Measurements from ENCODE around the gene H2BK1. TPM values are rescaled to one million over a fixed set of nuclear protein-coding genes. Genes with fewer than 3 reads are reported as not detected.
A peak's percentile ranks its signal among the peaks of the same experiment; 100 is the strongest.

The H2BK1 gene
- total RNA-seq, result not detected

DNA sequence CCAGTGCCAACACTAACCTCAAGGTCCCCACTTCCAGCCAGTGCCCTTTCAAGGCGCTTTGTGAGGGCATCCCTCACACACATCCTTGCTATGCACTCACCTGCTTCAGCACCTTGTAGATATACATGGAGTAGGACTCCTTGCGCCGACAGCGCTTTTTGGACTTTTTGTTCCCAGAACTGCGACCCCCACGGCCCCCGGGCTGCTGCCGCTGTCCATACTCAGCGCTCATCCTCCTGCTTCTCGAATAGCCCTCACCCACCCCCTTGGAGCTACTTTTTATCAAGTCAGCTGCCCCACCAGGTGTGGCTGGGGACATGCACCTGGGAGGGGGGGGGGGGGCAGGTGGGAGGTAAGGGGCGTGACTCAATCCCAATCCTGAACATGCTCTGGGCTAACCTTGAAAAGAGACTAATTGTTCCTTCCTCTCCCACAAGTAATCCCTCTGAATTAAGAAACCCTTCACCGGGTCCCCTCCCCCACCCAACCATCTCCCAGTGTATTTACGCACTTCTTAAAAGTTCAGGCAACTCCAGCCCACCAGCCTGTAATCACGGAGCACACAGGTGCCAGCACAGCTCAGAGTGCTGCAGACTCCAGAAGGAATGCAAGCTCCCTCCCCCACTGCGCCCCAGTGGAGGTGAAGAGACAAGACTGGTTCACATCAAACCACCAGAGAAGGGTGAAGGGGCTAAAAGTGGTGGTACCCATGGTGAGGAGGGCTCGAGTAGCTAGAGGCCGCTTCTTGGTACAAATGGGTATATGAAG is at the start of gene H2BK1:
Gene H2BK1 (minus strand): TSS at position 402 of the 768 bp plus-strand sequence. CDS start 170 bp downstream, at position 232.
- DNase-seq (ENCODE audit: low spot score) (no peak), ATAC-seq (no peak)
- intact Hi-C loops (cut with DNase I), result no loop called here

DNA sequence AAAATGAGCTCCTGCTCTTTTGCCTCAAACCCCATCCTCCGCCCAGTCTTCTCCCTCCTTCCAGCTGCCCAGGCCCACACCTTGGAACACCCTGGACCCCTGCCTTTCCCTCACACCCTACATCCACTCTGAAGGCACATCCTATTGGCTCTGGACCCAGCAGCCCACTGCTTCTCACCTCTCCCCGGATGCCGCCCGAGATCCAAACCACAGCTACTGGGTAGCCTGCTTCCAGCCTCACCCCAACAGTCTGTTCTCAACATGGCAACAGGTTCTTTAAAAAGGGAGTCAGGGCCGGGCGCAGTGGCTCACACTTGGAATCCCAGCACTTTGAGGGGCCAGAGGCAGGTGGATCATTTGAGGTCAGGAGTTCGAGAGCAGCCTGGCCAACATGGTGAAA is 47.7 kb upstream of the H2BK1 start:
- DNase-seq (ENCODE audit: low spot score) (no peak), ATAC-seq (no peak)
- intact Hi-C loops (cut with DNase I), result no loop called here

DNA sequence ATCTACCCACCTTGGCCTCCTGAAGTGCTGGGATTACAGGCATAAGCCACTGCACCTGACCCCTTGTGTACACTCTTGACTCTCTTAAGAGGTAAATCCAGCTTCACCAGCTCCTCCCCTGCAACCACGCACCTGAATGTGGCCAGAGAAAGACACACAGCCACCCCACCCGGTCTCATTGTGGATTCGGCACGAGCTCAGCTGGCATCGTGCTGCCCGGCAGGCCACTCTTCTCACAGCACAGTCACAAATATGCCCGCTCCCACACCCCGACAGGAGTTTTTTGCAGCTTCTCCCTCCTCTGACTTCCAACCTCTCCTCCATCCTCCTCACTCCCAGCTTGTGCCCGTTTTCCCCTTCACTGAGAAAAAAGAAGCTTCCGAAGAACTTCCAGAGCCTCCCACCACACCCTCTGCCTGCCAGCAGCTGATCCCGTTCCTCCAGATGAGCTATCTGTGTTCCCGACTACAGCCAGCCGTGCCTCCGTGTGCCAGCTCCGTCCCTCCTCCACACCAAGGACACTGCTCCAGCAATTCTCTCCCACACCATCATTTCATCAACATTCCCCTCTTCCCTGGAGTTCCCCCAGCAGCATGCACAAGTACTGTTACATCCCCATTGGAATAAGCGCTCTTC is 46.2 kb upstream of the H2BK1 start:
- no peak for ATAC-seq
- DNase-seq (ENCODE audit: low spot score), result no peak

DNA sequence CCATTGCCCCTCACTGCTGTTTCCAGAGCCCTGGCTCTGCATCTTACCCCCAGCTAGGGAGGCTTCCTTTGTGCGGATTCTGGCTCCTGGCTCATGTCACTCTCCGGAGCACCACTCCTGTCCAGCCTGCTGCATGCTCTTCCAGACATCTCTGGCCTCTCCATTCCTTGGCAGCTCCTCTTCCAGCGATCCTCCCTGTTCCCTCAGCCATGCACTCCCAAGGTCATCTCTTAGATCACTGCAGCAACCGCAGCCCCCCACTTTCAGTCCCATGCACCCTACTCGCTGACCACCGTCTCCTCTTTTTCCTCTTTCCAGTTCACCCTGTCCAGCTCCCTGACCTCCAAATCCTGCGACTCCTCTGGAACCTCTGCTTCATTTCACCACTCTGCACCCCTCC is 45.1 kb upstream of the H2BK1 start:
- intact Hi-C loops (cut with DNase I), result no loop called here
- DNase-seq (ENCODE audit: low spot score) (no peak), ATAC-seq (no peak)

More for the DNA sequence above, 46.2 kb upstream of the H2BK1 start:
- intact Hi-C loops (cut with DNase I), result no loop called here

DNA sequence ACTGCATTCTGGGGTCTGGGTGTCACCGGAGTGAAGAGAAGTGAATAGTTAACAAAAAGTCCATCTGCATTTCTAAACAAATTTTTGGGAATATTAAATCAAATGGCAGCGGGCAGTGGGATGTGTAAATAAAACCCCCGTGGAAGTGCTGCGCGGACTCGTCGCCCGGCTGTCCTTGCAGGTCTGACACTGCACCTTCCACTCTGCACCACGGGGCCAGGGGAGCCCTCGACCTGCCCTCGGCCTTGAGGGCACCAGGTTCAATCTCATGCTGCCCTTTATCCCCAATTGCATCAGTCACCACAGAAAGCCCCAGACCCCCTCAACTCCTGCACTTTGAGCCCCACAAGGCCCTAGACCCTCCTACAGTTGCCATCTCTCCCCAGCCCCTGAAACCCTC is 44.6 kb upstream of the H2BK1 start:
- ATAC-seq (no peak), DNase-seq (ENCODE audit: low spot score) (no peak)
- intact Hi-C loops (cut with DNase I), result no loop called here

DNA sequence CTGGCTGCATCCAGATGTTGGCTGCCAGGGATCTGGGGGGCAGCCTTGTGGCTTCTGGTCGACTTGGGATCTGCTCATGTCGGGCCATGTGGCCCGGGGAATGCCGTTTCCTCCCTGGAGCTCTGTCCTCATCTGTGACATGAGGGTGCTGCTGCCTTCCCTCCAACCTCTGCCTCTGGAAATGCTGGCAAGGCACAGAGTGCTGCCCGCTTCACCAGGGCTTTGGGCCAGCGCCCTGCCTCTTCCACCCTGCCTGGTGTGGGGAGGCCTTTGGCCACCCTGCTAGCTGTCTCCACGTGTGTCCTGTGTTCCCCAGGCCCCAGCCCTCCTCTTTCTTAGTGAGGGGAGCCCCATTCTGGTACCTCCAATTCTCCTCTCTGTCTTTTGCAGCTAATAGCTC is 44.0 kb upstream of the H2BK1 start:
- ATAC-seq (no peak), DNase-seq (ENCODE audit: low spot score) (no peak)
- intact Hi-C loops (cut with DNase I), result no loop called here

DNA sequence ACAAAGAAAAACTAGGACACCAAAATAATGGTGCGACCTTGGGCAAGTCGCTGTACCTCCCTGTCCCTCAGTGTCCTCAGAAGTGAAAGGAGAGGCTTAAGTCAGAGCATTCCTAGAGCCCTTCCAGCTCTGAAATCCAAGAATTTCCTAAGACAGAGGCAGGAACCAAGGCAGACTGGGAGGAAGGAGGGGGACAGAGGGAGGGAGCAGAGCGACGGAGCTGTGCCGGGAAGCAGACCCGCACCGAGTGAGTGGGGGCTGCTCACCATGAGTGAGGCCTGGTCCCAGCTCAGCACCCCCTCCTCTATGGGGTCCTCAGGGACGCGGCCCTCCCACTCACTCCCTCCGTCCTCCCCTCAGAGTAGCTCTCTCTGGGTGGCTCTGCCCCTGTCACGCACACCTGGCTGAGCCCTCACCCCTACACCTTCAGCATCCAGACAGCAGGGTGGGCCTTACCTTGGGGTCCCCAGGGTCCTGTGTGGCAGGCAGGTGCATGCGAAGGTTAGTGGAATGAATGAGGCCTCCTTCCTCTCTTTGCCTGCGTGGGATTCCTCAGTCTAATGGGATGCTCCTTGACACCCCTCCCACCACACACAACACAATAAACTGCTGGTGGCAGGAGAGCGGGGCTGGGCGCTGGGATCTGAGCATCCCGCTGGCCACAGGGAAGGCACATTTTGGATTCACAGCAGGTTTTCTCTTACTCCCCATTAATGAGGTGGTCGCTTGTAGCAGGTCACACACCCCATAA is 42.8 kb upstream of the H2BK1 start:
- intact Hi-C loops (cut with DNase I), result no loop called here
- ATAC-seq, result peak; percentile 21
- DNase-seq (ENCODE audit: low spot score), result no peak

DNA sequence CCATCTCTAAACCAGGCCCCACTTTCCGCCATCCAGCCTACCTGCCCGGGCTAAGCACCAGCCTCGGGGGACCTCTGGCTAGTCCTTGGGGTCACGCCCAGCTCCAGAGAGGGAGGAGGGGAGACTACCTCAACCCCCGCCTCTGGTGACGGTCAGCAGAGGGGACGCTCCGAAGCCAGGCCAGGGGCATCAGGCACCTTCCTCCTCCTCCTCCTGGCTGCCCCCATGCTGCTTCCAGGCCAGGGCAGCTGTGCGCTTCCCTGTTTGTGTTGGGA is 42.2 kb upstream of the H2BK1 start:
- DNase-seq (ENCODE audit: low spot score), result no peak
- intact Hi-C loops (cut with DNase I), result no loop called here
- ATAC-seq, result peak; percentile 3

DNA sequence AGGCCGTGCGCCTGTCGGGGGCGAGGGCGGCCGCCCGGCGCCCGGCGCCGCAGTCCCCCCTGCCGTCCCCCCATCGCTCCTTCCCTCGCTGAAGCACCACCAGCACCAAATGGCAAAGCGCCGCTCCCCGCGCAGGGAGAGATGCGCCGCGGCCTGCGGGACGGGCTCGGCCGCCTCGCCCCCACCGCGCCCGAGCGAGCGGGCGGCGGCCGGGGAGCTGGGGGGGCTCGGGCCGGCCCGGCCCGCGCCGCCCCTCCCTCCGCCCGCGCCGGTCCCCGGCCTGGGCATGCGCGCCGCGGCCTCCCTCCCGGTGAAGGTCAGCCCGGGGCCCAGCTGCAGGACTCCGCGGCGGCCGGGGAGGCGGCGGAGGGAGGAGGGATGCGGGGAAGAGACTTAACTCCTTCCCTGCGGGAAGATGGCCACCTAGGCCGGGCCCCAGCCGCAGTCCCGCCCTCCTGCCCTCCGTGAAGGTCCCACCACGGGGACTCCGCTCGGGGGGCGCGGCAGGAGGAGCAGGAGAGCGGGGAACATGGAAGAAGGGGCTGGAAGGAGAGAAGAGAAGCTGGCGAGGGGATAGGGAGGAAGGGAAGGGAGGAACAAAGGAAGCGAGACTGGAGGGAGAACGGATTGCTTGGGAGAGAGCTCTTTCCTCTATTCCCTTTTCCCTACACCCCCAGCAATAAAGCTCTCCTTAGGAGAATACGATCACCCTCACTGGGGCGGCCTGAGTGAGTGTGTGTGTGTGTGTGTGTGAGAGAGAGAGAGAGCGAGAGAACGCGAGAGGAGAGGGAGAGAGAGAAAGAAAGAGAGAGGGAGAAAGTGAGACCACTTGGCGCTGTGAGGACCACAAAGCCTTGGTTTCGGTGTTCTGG is 41.6 kb upstream of the H2BK1 start:
- intact Hi-C loops (cut with DNase I), result no loop called here
- DNase-seq (ENCODE audit: low spot score), result peak; percentile 86
- peak; percentile 69 for ATAC-seq

DNA sequence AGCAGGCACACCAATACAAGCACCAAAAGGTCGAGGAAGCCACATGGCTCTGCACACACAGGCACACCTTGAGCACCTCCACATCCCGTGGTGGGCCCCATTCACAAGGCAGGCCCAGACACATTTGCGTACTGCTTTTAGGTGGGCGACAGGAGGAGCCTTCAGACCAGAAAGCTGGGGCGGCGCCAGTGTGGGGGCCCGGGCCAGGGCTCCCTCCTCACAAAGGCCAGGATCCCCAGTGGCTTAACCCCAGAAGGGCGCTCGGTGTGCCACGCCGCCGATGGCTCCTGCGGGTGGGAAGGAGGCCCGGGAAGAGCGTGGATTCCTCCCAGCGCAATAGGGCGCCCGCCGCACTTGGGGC is 41.0 kb upstream of the H2BK1 start:
- DNase-seq (ENCODE audit: low spot score) (no peak), ATAC-seq (no peak)
- intact Hi-C loops (cut with DNase I), result no loop called here

DNA sequence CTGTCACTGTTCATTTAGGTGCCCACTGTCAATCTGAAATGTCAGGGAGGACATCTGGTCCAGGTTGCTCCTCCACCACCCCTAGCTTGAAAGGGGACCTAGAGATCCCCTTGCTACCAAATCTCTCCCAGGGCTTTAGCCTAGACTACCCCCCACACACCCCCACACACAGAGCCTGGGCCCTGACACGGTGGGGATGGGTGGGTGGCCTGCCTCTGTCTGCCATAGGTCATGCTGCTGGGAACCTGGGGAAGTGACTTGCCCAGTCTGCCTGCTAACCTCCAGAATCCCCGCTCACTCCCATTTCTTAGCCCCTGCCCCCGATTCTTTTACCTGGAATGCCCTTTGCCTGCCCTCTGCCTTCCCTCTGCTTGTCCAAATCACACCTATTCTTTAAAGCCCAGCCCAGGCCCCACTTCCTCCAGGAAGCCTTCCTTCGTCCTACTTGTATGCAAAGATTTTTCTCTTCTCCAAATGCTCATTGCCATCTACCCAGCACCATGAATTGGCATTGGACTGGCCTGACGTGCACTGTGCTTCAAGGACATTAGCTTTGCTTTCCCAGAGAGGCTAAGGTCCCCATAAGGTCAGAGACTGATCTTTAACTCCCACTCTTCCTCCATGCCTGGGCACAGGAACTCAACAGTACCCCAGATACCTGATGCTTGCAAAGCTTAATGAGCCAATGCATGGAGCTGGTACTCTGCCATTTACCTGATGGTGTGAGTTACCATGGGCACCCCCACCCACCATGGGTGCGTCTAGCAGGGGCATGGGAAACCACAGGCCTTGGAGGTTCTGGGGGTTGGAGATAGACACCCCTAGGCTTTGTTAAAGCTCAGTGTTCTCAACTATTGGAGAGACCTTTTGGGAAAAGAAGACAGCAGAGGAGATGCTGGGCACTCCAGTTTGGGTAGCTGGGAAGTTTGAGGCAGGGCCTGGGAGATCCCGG is 40.2 kb upstream of the H2BK1 start:
- DNase-seq (ENCODE audit: low spot score) (no peak), ATAC-seq (no peak)
- intact Hi-C loops (cut with DNase I), result no loop called here

DNA sequence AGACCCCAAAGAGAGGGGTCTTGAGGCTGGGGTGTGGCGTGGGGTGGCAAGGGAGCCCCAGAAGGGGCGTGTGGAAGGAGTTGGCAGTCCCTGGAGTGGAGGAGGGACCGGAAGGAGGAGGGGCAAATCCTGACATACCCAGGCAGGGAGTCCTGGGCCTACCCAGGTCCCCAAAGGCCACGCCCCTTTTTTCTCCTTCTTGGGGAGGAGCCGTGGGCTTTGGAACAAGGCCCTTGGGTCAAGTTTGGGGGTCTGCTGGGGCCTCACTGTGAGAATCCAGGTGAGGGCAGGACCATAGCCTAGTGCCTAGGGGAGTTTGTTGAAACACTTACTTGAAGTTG is 39.4 kb upstream of the H2BK1 start:
- DNase-seq (ENCODE audit: low spot score) (peak; percentile 81), ATAC-seq (peak; percentile 59)
- intact Hi-C loops (cut with DNase I), result no loop called here

DNA sequence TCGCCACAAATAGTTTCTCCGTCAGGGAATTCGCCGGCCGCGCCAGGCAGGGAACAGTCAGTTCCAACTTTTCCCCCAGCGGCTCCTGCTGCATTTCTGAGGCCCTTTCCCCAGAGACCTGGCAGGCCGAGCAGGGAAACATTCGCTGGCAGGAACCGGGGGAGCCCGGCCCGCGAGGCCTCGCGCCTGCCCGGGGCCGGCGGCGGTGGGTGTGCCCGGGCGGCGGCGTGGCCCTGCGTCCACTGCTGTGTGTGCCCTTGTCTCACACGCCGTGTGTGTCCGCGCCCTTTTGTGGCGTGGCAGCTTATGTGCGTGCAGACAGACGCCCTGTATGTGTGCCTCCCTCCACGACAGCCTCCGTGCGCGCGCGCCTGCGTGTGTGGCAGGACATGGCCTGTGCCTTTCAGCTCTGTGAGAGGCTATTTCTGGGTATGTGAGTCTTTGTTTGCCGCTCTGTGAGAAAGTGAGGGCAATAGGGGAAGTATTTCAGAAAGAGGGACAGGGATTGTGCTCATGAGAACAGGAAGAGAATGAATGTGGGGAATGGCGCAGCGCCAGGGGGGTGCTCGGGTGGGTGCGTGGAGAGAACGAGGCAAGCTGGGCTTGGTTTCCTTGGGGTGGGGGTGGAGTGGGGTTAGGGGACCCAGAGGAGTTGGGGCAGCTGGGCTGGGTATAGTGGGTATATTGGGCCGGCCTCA is 38.9 kb upstream of the H2BK1 start:
- peak; percentile 37 for ATAC-seq
- intact Hi-C loops (cut with DNase I), result no loop called here
- DNase-seq (ENCODE audit: low spot score), result peak; percentile 80

DNA sequence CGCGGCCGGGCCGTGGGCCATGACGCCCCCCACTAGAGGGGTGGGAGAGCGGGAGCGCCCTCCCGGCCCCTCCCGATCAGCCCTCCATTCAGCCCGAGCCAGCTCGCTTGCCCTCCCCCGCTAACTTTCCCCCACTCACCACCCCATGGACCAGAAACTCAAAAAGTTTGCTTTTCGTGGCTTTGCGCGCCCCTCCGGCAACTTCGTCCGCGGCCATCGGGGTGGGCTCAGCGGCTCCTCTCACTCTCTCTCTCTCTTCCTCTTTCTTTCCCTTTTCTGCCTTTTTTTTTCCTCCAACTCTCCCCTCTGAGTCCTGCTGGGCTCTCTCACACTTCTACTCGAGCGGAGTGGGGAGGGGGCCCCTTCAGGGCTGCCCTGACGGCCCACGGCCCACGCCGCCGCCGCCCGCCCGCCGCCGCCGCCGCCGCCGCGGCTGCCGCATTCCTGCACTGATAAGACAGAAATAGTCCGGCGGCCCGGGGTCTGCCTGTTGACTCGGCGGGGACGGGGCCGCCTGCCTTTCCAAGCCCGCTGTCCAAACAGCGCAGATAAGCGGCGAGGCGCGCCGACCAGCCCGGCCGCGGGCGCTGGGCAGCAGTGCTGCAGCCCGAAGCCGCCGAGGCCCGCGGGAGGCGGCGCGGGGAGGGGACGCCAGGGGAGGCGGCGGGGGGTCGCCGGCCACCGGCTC is 38.2 kb upstream of the H2BK1 start, which contains the start of gene SMARCD3:
Gene SMARCD3 (minus strand): TSS at position 349 of the 688 bp plus-strand sequence. CDS start 132 bp downstream, at position 217.
- ATAC-seq (peak; percentile 26), DNase-seq (ENCODE audit: low spot score) (peak; percentile 77)
- intact Hi-C loops (cut with DNase I), result no loop called here

DNA sequence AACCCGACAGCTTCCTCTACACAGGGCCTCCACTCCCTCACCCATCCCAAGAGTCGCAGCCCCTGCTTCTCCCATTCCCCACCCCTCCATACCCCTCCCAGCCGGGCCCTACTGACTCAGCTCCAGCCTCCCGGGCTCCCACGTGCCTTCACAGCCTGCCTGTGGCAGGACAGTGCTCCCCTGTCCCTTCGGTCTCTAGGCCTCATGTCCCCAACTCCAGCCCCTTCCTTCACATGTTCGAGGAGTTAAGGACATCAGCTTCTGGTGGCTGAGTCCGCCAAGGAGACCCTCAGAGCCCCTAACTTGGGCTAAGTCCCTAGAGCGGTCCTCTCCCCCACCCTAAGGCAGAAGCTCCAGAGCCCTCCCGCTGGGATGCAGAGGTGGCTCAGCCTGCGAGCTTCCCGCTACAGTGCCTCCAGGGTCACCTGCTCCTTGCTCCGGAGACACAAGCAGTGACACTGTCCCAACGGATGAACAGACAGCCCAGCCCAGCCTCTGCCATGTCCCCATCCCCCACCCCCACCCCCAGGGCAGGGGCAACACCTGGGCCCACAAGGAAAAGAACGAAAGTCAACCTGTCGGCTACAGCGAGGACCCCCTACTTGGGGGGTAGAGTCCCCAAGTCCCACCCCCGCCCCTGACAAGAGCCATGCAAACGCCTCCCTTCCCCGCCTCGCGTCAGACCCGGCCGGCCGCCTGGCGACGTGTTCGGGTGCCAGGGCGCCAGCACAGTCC is 37.5 kb upstream of the H2BK1 start:
- ATAC-seq (peak; percentile 9), DNase-seq (ENCODE audit: low spot score) (no peak)
- intact Hi-C loops (cut with DNase I), result no loop called here

DNA sequence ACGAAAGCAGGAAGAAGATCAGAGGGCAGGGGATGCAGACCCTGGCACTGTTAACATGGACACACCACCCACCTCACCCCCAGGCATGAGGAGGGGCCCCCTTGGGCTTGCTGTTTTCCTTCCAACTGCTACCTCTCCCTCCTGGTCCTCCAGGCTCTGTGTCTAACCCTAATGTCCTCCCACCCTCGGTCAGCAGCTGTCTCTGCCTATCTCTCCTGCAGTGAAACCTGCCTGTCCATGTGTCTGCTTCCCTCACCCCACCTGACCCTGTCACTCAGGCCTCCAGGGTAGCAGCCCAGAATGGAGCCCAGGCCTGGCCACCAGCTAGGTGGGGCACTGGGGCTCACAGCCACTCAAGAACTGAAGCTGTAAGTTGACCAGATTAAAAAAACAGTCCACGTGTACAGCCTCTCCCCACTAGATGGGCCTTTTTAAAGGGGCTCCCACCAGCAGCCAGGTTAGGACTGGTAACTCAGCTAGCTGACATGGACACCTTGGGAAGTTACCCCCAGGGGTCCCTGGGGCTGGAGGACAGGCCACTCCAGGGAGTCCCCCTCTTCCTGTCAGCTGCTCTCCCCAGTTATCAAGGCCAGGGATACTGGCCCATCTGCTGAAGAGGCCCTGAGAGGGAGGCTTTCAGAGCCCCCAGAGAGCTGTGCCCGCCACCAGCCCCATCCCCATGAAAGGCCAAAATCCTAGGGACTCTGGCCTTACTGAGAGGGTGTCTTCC is 36.7 kb upstream of the H2BK1 start:
- DNase-seq (ENCODE audit: low spot score) (no peak), ATAC-seq (no peak)
- intact Hi-C loops (cut with DNase I), result no loop called here

All from sciatic nerve (tissue), 2 donors.